Hepatic stellate cell (primary cell): Measurements from ENCODE around the gene HOMER2.
"Not testable (repeated sequence)": the region's sequence is repeated elsewhere in the genome, so short reads cannot be mapped to it uniquely, and the experiment has no call there.

ENCODE experiments used
- DNase-seq: peaks from one replicate; pipeline ENCODE4 v3.0.0; 2011; ENCODE audit warnings: low spot score

The HOMER2 gene

DNA sequence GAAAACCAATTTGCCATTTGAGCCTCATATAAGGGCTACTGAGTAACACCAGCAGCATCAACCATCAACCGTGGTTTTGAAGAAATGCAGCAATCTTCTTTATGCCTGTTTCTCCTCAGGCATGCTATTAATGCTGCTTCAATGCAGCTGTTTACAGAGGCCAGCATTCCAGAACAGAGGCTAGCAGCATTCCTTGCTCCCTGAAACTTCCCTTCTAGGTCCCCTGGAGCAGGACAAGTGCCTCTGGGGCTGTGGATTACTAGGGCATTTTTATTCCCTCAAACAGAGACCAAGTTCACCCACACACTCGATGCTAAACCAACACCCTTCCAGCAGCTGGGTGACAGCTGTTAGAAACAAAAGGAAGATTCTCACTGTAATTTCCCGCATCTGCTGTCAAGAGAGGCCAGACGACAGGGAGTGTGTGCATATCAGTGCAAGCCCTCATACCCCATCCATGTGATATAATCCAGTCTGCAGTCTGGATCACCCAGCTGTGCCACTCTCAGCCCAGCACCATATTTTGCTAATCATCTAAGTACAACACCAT, 57.5 kb downstream of the HOMER2 start:
- DNase-seq = no peak

DNA sequence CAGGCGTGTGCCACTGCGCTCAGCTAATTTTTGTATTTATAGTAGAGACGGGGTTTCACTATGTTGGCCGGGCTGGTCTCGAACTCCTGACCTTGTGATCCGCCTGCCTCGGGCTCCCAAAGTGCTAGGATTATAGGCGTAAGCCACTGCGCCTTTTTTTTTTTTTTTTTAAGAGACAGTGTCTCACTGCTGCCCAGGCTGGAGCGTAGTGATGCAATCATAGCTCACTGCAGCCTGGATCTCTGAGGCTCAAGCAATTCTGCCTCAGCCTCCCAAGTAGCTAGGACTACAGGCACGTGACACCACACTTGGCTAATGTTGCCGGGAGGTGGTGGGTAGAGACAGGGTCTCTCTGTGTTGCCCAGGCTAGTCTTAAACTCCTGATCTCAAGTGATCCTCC, 59.0 kb downstream of the HOMER2 start:
- not testable (repeated sequence) for DNase-seq

DNA sequence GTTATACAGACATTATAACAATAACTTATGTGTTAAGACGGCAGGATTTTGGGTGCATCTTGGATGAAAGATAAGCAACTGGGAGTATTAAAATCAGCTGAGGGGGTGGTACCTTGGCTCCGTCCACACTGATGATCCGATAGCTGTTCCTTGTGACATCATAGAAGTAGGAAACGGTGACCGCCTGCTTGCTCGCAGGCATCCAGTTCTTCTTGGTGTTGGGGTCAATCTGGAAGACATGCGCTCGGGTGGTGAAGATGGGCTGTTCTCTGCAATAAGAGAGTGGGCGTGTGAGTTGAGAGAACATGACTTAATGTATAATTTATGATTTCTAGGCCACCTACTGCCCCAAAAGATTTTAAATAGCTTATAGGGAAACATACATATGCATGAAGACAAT, 59.9 kb downstream of the HOMER2 start:
- DNase-seq = no peak

DNA sequence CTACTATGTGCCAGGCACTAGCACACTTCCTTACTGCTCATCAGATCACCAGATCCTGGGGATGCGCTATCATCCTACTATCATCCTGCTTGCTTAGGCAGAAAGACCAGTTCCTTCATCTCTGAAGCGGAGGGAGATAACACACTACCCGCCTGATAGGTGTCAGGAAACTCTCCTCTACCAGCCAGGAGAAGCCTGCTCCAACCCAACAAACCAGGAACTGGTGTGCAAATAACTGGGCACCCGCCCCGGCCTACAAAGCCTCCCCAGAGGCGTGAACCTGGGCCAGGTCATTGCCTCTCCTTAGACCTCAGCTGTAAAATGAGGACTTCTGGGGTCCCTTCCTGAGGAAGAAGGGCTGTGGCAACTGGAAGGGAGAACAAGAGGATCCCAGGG, 61.5 kb downstream of the HOMER2 start:
- no peak for DNase-seq

DNA sequence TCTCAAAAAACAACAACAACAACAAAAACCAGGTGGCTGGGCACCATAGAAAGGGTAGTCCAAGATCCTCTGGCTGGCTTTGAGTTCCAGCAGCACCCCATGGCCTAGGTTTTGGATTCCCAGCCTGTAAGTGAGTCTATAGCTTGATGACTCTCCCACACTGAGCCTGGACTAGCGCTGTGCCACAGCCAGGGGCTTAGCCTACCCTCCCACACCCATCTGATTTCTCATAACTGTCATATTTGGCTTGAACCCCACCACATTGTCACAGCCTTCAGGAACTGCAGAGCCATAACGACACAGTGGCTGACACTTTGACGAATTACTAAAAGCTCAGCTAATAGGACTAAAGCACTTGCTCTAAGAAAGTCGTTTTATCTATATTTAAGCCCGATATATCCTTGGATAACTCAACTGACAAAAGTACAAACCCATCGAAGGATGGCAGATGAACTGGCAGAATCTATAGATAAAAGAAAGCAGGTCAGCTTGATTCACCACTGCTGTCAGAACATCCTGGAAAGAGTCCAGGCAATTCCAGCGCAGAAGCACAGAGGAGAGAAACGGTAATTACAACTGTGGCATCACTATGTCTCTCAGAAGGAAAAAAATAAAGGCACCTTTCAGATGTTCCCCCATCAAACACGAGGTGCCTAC, 62.1 kb downstream of the HOMER2 start:
- DNase-seq = no peak

DNA sequence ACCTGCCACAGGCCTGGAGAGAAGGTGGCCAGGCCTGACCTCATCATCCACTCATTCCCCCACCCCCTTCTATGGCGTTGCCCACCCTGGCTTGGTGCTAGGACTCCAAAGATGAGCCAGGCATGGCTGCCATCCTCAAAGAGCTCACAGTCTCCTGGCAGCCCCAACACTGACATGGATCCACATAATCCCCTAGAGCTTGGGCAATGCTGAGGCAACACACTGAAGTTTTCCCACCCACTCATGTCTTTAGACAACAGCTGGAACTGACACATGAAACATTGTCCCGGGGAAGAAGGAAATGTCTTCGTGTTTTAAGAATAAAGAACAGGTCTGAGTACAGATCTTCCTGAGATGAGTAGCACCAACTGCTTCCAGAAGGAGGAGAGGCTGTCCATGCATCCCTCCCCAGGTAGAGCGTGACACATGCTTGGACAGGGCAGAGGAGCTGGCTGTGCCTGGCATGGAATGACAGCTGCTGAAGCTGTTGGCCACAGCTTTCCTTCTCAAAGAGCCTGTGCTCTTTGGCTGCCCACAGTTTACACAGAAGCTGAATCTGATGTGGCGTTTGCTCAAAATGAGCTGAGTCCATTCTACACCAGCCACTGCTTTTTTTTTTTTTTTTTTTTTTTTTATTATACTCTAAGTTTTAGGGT, 70.1 kb downstream of the HOMER2 start:
- DNase-seq = no peak

DNA sequence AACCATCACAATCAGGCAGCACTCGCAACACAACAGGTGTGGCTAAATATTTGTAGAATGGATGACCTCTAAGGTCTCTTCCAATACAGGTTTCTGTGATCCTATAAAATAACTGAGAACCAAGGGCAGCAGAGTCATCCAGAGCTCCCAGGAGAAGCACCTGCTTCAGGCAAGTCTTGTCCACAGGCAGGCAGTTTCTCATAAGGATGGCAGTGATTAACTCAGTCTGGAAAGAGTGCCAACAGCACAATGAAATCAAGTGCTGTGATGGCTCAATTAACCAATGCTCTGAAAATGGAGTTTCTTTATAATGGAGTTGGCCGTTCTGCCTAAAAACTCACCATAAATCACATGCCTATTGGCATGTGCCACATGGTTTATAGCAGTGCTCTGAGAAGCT, 70.8 kb downstream of the HOMER2 start:
- DNase-seq = no peak

DNA sequence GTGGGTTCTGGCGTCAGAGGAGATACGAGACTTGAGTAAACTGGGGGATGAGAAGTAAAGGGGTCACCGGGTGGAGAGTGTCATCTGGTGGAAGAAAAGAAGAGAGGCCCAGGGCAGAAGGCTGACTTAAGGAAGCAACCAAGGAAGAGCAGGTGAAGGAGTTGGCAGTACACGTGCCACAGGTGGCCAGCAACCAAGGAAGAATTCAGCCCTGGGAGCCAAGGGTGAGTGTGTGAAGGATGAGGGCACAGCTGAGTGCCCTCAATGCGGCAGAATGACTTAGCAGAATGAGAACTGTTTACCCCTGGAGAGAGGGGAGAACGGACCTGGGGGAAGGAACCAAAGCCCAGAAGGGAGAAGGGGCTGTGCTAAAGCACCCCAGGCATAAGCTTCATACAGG, 71.8 kb downstream of the HOMER2 start:
- DNase-seq = no peak

DNA sequence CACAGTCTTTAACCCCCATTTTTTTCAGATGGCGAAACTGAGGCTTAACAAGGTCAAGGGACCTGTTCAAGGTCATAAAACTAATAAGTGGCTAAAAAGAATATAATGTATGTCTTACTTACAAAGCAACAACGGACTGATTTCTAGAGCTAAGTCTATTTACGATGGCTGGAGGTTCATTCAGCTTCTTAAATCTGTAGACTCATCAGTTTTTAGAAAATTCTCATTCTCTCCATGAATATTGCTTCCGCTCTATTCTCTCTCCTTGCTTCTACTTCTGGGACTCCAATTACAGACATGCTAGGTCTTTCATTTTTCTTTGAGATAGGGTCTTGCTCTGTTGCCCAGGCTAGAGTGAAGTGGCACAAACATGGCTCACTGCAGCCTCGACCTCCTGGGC, 74.2 kb downstream of the HOMER2 start:
- no peak for DNase-seq

DNA sequence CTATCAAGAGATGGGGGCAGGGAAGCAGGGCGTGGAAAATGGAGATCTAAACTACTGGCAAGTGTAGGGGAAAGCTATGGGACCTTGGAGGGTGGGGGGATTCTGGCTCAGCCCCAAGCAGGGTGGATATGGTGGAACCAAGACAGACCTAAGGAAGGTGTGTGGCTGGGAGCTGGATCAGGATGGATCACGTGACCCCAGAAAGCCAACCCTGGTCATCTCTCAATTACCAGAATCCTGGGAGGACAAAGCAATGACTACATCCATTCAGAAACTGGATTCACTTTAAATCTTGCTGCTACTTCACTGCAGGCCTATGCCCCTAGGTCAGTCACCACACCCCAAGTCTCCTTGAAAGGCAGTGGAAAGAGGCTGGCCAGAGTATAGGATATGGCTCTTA, 74.7 kb downstream of the HOMER2 start:
- no peak for DNase-seq

DNA sequence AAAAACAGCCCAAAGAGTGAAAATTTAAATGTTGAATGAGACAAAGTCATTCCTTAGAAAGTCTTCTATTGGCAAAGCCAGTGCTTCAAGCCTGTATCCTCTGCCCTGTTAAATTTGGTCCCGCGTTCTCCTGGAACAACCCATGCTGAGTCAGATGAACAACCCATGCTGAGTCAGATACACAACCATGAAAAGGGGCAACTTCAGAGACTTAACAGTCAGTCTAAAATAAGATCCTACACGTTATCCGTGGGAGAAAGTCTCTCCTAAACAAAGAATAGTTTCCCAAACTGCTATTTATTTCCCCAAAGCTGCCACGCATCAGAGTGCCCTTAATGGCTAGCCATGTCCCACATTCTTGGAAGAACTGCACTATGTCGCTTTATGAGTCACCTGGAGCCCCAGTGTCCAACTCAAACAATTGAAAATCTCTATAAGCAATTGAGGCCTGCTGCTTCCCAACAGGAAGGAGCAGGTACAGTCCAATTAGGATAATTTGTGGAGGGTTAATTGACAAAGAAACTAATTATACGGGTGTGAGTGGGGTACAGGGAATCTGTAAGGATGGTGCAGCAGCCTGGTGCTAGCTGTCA, 77.0 kb downstream of the HOMER2 start:
- no peak for DNase-seq

DNA sequence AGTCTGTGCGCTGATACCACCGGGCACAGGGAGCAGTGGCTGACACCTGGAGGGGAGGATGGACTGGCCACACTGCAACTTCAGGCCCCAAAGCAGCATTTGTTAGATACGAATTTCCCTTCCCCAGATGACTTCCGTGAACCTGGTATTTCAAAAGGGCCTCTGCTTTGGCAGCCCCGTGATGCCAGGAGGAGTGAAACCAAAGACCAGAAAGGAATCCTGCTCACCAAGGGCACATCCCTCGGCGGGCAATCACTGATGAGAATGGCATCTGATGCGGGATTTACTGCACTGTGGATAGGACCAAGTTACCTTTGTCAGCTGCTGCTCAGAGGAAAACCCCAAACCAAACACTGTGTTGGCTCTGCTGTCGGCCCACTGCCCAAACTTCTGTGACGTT, 77.6 kb downstream of the HOMER2 start:
- DNase-seq = no peak

DNA sequence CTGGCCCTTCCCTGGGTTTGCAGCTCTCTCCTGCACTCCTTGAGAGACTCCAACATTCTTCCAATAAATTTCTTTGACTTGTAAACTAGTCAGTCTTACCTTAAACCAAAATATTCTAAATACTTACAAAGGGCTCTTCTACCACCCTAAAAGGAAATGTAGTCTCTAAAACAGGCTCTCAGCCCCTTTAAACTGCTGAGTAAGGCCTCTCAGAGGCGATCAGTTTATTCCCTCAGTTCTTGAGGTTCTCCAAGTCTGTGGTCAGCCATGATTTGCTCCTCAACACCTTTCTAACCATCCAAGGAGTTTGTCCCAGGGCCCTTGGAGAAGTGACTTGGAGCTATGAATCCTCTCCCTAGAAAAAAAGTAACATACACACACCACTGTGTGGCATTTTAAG, 78.3 kb downstream of the HOMER2 start:
- no peak for DNase-seq

DNA sequence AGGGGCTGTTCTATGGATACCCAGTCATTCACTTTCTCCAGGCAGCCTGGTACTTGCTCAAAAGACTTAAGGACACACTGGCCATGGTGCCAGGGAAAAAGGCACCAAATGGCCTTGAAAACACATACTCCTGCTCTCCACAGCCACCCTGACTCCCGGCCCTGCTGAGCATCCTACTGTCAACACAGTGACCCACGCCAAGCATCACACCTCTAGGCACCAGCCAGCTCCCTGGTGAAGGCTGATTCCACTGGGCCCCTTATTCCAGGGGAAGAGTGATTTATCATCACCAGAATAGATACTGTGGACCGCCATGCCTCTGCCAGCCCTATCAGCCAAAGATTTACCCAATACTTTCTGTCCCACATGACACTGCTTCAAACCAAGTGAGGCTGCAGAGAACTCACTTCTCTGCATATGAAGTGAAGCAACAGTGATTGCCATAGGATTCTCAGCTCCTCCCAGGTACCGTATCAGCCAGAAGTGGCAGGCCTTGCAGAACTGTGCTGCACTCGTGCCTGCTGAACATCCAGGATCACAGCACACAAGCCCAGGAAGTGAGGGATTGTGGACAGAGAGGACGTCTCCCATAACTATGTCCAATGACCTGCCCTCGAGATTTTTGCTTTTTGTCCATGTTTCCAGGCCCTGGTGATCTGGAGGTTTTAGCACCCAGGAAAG, 79.4 kb downstream of the HOMER2 start:
- DNase-seq = no peak

DNA sequence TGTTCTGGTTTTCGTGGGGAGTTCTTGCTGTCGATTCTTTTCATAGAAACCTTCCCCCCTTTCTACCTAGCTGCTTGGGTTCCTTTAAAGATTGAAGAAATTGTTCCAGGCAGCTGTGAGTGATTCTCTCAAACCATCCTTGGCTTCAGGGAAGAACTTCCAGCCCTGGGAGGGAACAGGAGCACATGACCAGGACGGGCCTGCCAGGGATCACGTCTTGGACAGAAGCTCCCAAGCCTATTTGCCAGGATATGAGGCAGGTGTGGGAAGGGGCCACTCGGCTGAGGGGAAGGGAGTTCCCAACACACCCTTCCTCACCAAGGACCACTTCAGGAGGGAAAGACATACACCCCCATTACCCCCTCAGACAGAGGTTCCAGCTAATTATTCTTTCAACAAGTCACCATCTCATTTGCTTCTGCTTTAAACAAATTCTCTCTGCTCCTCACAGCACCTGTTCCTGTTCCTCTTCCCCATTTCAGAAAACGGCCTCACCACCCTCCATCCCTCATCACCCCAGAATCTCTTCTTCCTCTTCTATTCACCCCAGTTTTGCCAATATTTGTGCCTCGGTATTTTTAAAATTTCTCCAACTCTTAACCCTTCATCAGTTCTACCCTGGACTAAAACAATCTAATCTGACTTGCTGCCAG, 80.6 kb downstream of the HOMER2 start:
- no peak for DNase-seq

DNA sequence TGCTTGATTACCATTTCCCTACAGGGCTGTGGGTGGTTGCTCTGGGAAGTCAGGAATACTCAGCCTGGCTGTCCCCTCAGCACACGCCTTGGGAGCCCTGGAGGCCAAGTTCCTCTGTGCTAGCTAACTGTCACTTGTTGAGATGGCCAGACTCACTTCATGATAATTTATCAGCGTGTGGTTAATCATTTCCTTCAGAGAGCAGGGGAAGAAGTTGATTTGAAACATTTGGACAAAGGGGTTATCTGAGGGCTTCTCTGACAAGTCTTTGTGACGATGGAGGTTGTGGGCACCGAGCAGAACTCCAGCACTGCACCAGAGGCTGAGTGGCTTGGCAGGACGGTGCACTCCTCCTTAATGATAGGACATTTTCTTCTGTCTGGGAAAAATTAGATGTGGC, 81.2 kb downstream of the HOMER2 start:
- DNase-seq = no peak

DNA sequence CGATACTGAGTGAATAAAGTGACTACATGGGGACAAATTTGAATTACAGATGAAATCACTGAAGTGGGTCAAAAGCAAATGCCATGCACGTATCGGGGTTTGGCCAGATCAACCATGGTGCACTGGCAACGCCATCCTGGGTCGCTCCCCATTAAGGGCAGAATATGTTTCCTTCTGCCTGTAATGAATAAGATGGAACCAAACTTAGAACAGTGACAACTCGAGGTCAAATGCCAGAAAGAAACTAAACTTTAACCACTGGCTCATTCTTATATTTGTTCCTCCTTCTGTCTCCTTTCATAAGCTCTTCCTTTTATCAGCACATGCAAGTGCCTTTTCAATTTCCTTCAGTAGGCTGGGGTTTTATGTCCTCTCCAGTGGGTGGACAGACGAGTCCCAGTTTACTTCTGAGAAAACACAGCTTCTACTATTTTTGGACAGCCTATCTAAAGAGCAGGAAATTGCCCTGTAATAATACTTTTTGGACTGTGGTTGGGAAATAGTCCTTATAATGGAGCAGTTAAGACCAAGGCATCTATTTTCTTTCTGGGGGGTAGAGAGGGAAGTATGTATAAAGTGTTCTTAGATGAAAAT, 81.7 kb downstream of the HOMER2 start:
- no peak for DNase-seq

DNA sequence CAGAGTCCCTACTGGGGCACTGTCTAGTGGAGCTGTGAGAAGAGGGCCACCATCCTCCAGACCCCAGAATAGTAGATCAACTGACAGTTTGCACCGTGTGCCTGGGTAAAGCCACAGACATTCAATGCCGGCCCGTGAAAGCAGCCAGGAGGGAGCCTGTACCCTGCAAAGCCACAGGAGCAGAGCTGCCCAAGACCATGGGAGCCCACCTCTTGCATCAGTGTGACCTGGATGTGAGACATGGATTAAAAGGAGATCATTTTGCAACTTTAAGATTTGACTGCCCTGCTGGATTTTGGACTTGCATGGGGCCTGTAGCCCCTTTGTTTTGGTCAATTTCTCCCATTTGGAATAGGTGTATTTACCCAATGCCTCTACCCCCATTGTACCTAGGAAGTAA, 86.5 kb downstream of the HOMER2 start:
- DNase-seq = not testable (repeated sequence)

DNA sequence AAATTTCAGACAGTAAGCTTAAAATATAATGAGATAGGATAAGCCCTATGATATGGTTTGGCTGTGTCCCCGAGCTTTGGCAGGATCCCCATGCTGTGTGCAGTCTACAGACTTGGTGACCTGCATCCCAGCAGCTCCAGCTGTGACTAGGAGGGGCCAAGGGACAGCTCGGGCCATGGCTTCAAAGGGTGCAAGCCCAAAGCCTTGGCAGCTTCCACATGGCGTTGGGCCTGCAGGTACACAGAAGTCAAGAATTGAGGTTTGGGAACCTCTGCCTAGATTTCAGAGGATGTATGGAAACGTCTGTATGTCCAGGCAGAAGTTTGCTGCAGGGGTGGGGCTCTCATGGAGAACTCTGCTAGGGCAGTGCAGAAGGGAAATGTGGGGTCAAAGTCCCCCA, 86.9 kb downstream of the HOMER2 start:
- DNase-seq = not testable (repeated sequence)

DNA sequence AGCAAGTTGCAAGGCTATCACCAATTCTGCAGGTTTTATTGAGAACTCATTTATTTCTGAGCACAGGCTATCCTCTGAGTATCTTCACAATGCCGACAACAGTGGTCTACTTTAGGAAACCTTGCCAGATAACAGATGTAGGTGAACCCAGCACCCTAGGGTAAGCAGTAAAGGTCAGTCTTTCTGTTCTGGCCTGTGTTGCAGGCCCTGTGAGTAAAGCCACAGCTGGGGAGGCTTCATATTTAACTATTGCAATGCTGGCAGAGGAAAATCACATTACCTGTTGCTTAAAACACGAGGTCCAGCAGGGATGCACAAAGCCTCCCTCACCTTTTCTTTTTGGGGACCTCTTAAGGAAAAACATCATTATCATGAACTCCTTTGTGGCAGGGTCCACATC, 87.6 kb downstream of the HOMER2 start:
- no peak for DNase-seq

DNA sequence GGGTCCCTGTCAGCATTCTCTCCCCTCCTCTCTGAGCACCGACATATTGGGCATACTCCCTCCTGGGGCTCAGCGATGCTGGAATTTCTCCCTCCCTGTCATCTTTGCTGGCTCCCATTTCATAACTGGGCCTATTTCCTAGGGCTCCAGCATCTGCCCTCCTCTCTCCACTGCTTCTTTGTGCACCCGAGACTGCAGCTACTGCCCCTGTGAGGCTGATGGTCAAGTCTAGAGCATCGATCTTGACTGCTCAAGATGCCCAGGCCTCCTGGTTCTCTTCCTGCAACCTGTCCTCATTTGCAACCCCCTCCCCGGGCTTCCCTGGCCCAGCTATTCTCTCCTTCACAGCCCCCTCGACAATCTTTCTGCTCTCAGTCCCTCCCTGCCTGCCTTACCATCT, 89.6 kb downstream of the HOMER2 start:
- no peak for DNase-seq

DNA sequence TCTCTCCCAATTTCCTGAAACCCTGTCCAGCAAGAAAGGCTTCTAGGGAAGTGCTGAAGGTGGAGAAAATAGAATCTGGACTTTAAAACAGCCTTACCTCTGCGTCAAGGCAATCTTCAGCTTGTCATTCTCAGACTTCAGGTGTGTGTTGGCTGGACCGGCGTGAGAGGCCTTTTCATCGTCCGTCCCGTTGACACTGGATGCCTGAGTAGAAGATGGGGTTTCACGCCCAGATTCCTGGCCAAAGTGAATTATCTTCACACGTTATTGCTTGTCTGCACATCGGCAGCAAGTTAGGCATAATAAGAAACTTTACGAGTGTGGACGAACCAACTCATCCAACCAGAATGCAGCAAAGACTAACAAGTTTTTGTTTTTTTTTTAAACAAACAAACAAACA, 93.6 kb downstream of the HOMER2 start:
- no peak for DNase-seq
